Keratinocyte (primary cell): ENCODE measurements around the gene ATF6B.

Source experiments
- EZH2 ChIP-seq: IDR thresholded peaks from one replicate; pipeline ENCODE4 v1.6.1; 2012; ENCODE audit warnings: inconsistent platforms, mild to moderate bottlenecking, low read length, moderate library complexity
- TF ChIP-seq, protein P1 (sequence below), 3 experiments: IDR thresholded peaks in 1 of 3; conservative IDR thresholded peaks in 1 of 3; optimal IDR thresholded peaks in 1 of 3; 2 replicates in 2 of 3; 3 replicates in 1 of 3; pipeline versions ENCODE3 to v1.5.1; 2011; ENCODE audit warnings: low read length in 3 of 3, mild to moderate bottlenecking in 3 of 3, moderate library complexity in 2 of 3, control low read depth in 1 of 3, inconsistent platforms in 1 of 3; ENCODE audit not compliant: insufficient read depth in 2 of 3; ENCODE audit errors: extremely low read depth in 1 of 3

DNA sequence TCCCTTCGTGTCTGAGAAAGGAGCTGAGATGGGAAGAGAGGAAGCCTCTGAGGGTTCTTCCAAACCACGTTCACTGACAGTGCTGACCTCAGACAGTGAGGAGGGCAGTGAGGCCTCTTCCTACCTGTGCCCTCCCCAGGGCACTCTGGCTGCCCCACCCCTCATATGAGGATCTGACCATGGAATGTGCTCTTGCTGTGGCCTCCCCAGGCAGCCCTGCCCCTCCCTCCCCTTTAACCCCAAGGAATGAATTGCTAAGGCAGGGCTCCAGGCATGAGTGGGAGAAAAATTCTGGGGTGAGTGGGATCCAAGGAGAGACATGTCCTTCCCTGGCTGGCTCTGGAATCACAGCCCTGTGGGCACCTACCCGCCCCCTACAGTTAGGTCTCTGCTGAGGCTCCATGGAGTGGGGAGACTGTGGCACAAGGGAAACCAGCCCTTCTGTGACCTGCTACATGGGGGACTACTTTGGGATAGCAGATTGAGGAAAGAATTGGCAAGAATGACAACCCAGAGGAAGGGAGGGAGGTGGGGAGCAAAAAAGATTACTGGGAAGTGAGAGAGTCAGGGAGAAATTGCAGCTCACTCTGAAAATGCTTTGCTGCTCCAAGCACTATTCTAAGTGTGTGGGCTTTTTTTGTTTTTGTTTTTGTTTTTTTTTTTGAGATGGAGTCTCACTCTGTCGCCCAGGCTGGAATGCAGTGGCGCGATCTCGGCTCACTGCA, 48.3 kb downstream of the ATF6B start:
- TF ChIP-seq, protein P1, sequence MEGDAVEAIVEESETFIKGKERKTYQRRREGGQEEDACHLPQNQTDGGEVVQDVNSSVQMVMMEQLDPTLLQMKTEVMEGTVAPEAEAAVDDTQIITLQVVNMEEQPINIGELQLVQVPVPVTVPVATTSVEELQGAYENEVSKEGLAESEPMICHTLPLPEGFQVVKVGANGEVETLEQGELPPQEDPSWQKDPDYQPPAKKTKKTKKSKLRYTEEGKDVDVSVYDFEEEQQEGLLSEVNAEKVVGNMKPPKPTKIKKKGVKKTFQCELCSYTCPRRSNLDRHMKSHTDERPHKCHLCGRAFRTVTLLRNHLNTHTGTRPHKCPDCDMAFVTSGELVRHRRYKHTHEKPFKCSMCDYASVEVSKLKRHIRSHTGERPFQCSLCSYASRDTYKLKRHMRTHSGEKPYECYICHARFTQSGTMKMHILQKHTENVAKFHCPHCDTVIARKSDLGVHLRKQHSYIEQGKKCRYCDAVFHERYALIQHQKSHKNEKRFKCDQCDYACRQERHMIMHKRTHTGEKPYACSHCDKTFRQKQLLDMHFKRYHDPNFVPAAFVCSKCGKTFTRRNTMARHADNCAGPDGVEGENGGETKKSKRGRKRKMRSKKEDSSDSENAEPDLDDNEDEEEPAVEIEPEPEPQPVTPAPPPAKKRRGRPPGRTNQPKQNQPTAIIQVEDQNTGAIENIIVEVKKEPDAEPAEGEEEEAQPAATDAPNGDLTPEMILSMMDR (optimal IDR thresholded peaks at IDR 0.05 in 1 of 3, IDR thresholded peaks at IDR 0.05 in 1 of 3, conservative IDR thresholded peaks at IDR 0.05 in 1 of 3; ENCODE audit: extremely low read depth in 1 of 3, insufficient read depth in 2 of 3, low read length in 3 of 3): no peak
- no peak for TF ChIP-seq EZH2
